Measurements from ENCODE around the gene RBM20.
"Not testable (repeated sequence)": the region's sequence is repeated elsewhere in the genome, so short reads cannot be mapped to it uniquely, and the experiment has no call there.

RBM20 gene

GRCh38 chr10:110704906-110705476 is 60.9 kb downstream of the RBM20 start:
- no peak for DNase-seq (ENCODE audit: low read depth in 2 of 2)

GRCh38 chr10:110705596-110705995 is 61.5 kb downstream of the RBM20 start:
- not testable (repeated sequence) for DNase-seq (ENCODE audit: low read depth in 2 of 2)

GRCh38 chr10:110706690-110707098 is 62.6 kb downstream of the RBM20 start:
- no peak for DNase-seq (ENCODE audit: low read depth in 2 of 2)

GRCh38 chr10:110708776-110709443 is 64.8 kb downstream of the RBM20 start:
- no peak for DNase-seq (ENCODE audit: low read depth in 2 of 2)

- no peak for DNase-seq (ENCODE audit: low read depth in 2 of 2)
Observed at GRCh38 chr10:110709444-110709828, 65.3 kb downstream of the RBM20 start.

DNA sequence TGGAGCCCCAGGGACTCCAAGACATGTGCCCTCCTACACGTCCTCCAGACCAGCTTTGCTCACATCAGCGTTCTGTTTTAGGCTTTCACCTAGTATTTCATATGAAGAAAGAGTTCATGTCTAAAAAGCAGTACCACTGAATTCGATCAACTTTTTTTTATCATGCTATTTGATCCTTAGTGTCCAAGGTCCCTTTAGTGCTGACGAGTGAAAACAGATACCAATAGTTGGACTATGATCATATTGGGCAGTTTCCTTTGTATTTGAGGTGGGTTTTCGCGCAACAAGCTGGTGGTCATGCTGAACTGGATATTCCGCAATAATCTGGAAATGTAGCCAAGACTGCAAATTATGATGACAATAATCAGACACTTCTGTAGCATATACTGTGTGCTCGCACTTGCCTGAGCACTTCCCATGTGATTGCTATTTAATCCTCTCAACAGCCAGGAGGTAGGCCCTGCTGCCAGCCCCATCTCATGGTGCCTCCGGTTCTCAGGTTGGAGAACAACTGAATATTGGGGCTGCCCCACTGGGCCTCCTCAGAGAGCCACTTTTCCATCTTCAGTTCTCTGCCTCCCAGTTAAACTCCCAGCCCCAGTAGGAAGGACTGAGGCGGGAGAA is 65.9 kb downstream of the RBM20 start:
- DNase-seq (ENCODE audit: low read depth in 2 of 2) = no peak

DNA sequence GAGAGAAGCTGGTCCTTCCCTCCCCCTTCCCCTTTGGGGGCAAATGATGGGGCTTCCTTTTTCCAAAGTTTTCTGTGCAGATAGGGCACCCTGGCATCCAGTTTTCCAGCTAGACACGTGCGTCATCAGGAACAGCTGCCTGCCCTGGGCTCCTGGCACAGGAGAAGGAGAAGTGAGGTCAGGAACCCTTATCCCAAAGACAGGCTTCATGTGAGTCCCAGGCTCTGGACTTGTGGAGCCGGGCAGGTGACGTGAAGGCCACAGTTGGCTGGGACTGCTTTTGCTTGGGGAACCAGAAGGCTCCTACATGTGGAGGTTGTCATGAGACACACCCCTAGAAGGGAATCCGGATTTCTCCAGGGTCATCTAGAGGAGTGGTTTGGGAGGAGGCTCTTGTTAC is 66.5 kb downstream of the RBM20 start:
- no peak for DNase-seq (ENCODE audit: low read depth in 2 of 2)

- no peak for DNase-seq (ENCODE audit: low read depth in 2 of 2)
Observed at GRCh38 chr10:110711382-110711781, 67.2 kb downstream of the RBM20 start.

DNA sequence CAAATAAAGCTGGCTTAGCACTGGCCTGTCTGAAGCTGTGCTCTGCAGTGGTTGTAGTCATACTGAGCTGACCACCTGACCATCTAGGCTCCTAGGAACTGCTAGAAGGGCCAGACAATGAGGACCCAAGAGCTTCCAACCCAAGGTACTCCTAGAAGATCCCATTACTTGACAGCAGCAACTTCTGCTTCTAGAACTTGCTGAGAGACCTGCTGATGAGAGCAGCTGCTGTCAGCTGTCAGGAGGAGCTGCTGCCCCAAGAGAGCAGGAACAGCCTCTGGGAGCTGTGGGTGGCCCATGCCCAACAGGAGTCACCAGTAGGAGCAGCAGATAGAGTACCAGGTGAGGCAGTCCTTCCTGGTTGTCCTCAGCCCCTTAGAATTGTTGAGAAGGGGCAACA is 70.2 kb downstream of the RBM20 start:
- DNase-seq (ENCODE audit: low read depth in 2 of 2) = no peak

DNA sequence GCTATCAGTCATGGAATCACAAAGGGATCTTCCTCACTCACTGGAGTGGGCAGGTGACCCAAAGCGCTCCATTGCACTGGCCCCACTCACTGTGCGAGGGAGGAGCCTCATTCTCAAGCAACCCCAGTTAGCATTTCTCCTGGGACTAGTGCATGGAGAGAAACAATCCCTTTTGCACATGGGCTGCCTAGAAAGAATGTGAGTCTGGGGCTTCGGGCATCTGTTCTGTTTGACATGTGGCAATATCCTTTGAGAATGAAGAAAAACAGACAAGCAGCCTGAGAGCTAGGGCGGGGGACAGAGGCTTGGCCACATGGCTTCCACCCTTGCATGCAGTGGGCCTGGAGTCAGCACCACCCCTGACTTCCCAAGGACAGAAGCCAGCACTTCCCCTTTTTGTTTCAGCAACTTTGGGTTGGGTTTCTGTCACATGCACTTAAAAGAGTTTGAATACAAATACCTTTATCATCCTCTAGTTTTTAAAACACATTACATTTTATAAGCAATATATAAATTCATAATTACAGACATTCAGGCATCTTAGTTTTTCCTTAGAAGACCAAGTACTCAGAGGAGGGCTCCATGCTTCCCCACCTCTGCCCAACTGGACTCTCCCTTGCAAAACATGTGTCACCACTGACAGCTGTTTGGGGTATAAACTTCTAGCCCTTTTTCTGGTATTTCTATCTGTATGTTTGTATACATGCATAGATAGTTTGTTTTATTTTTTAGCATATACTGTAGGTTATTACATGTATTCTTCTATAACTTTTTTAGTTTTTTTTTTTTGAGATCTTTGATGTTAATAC is 73.8 kb downstream of the RBM20 start:
- DNase-seq (ENCODE audit: low read depth in 2 of 2) = no peak

DNA sequence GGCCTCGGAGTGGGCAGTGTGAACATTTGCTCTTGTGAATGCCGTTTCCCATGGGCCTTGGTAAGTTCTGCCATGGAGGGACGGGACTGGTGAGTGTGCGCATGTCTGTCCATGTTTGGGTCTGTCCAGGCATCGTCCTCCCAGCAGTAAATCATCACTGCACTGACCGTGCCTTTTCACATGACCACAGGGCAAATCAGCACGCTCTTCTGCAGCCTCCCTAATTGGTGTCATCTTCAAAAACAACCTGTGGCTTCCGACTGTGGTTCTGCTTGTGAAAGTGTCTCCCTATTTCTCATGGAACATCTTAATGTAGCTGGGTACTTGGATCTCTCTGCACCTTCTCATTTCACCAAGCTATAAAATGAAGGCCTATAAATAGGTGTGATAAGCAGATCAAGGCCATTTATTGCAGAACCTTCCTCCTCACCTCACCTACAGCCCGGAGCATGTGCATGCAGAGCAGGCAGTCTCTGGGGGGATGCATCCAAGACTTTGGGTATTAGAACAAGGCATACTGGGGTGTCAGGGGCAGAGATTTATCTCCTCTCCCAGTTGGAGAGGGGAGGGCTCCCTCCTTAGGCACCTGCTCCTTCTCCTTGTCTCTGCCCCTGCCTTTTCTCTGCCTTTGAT is 77.4 kb downstream of the RBM20 start:
- DNase-seq (ENCODE audit: low read depth in 2 of 2) = no peak

DNA sequence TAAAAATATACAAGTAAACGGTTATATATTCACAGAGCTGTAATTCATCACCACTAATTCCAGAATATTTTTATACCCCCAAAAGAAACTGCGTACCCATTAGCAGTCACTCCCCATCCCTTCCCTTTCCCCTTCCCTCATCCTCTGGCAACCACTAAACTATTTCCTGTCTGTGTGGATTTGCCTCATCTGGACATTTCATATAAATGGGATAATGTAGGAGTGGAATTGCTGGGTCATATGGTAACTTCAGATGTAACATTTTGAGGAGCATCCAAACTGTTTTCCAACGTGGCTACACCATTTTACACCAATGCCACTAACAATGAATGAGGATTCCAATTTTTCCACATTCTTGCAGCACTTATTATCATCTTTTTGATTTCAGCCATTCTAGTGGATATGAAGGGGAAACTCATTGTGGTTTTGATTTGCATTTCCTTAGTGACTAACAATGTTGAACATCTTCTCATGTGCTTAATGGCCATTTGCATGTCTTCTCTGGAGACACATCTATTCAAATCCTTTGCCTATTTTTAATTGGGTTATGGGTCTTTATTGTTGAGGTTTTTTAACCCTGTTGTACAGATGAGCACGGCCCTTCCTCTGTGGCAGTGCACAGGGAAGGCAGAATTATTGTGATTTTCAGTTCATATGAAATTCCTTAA is 79.2 kb downstream of the RBM20 start:
- DNase-seq (ENCODE audit: low read depth in 2 of 2) = no peak

DNA sequence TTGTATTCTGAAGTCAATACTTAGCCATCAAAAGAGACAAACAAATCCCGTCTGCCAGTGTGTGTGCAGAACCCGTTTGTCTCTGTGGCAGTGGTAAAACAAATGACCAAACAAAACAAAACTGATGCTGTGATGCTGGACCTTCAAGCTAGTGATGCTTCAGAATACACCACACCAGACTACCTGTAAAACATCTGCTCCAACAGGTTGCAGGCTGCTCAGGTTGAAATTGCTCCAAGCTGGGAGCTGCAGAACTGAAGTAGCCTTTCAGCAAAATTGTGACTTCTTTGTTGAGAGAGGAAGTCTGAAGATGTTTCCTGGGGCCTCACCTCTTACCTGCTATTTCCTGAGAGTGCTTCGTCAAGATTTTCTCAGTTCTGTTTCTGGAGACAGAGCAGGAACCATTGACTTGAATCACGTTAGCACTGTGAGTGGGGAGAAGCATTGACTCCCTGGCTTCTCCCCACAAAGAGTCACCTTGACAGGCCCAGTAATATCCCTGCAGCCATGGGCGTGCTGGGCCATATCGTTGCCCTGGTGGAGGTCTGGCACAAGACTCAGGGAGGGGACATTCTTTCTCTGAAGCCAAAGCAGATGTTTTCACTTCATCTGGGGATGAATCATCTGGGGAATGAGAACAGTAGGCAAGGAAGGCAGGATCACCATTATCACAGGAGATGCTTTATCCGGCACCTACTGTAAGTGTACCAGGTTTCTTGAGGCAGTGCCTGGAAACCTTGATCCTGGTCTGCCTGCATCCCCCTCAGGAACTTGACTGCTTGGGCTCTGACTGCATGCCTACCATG is 80.2 kb downstream of the RBM20 start:
- no peak for DNase-seq (ENCODE audit: low read depth in 2 of 2)

- no peak for DNase-seq (ENCODE audit: low read depth in 2 of 2)
Observed at GRCh38 chr10:110724937-110725336, 80.8 kb downstream of the RBM20 start.

DNA sequence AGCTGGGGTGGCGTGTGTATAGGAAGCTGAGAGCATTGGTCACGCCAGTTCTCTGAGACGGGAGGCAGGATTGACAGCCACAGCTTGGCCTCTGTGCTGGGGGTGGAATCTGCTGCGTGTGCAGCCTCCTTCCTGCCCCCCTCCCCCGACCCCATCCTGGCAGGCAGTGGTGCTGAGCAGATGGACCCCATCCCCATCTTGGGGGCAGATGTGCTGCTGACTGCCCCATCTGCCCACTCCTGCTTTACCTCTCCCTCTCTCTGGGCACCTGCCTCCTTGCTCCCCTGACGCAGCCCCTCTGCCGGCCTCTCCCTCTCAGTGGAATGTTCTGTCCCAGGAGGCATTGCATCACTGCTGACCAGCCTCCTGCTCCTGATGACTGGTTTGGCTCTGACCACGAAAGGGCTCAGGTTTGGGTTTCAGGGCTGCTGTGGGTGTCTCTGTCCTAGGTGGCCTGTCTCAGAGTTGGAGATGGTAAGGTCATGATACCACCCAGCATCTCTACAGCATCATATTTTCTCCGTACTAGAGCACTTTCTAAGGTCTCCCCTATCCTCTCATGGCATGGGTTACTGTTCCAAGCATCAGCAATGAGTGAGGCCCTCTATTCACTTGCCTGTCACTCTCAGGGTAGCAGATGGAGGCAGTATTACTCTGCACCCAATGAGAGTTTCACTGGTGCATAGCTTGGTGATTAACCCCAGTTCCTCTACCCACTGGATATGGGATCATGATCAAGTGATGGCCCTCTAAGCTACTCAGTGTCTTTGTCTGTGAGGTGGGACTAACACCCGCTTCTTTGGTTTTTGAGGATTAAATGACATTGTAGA is 81.9 kb downstream of the RBM20 start:
- no peak for DNase-seq (ENCODE audit: low read depth in 2 of 2)

GRCh38 chr10:110727785-110728184 is 83.6 kb downstream of the RBM20 start:
- not testable (repeated sequence) for DNase-seq (ENCODE audit: low read depth in 2 of 2)

GRCh38 chr10:110730345-110731050 is 86.4 kb downstream of the RBM20 start:
- DNase-seq (ENCODE audit: low read depth in 2 of 2) = no peak

GRCh38 chr10:110733218-110733952 is 89.2 kb downstream of the RBM20 start:
- DNase-seq (ENCODE audit: low read depth in 2 of 2) = no peak

Measured in stimulated activated CD4-positive, alpha-beta T cell treated with anti-CD3 and anti-CD28 coated beads, Interleukin-4, amount 100 ng/mL, for 48 hours (primary cell).